Right ventricle myocardium superior (tissue), 1 donor: ENCODE results near the gene GRID1. TPM values are rescaled to one million over a fixed set of nuclear protein-coding genes. Genes with fewer than 3 reads are reported as not detected.

Source experiments
- ATAC-seq: fragments of 200-7000 bp; cut with Tn5 transposase; one replicate; pipeline ENCODE4 v1.9.1; 2020; ENCODE audit warnings: mild to moderate bottlenecking; ENCODE audit not compliant: poor library complexity
- DNase-seq: peaks from one replicate; pipeline ENCODE4 v3.0.0-alpha.2; 2020
- intact Hi-C: fragments of 100-400 bp; cut with DNase I; formaldehyde crosslinking; loops from one replicate; pipeline ENCODE4 v1.11.2; 2022
- total RNA-seq: library from RNA; stranded (reverse); fragmentation: NEBNext Ultra II Directional; extraction: Animal tissue kit (Norgen Biotek cat#: 25700); gene quantifications from one replicate; pipeline ENCODE4 v1.2.1, GENCODE V29; 2021
- donor health status: DM: no; HTN: yes; CAD: no; lungs with severe emphysema.

Gene GRID1
- total RNA-seq, 1 donor from 2014 or later, result 1.1 TPM

- intact Hi-C loops, result no loop called here
- DNase-seq, result no peak
- ATAC-seq, result no peak
Measured at GRCh38 chr10:86218842-86219241, 147.8 kb downstream of the GRID1 start.

- intact Hi-C loops, result no loop called here
- ATAC-seq (no peak), DNase-seq (no peak)
Measured at GRCh38 chr10:86218160-86218559, 148.4 kb downstream of the GRID1 start.

GRCh38 chr10:86217371-86218080 is 149.1 kb downstream of the GRID1 start:
- intact Hi-C loops, result no loop called here
- DNase-seq (no peak), ATAC-seq (no peak)

GRCh38 chr10:86216886-86217285 is 149.7 kb downstream of the GRID1 start:
- DNase-seq (no peak), ATAC-seq (no peak)
- intact Hi-C loops, result no loop called here

GRCh38 chr10:86215712-86216111 is 150.9 kb downstream of the GRID1 start:
- intact Hi-C loops, result no loop called here
- no peak for ATAC-seq
- DNase-seq, result no peak

GRCh38 chr10:86215046-86215445 is 151.5 kb downstream of the GRID1 start:
- intact Hi-C loops, result no loop called here
- no peak for ATAC-seq

GRCh38 chr10:86213148-86213547 is 153.4 kb downstream of the GRID1 start:
- DNase-seq (no peak), ATAC-seq (no peak)
- intact Hi-C loops, result no loop called here

More at GRCh38 chr10:86215046-86215445, 151.5 kb downstream of the GRID1 start:
- no peak for DNase-seq

GRCh38 chr10:86212391-86212700 is 154.2 kb downstream of the GRID1 start:
- intact Hi-C loops, result no loop called here
- ATAC-seq (no peak), DNase-seq (no peak)

- ATAC-seq (no peak), DNase-seq (no peak)
- intact Hi-C loops, result no loop called here
Measured at GRCh38 chr10:86211691-86212390, 154.8 kb downstream of the GRID1 start.

GRCh38 chr10:86210416-86210815 is 156.2 kb downstream of the GRID1 start:
- DNase-seq, result no peak
- intact Hi-C loops, result no loop called here

GRCh38 chr10:86209726-86210125 is 156.9 kb downstream of the GRID1 start:
- DNase-seq, result no peak
- intact Hi-C loops, result no loop called here
- no peak for ATAC-seq

More at GRCh38 chr10:86210416-86210815, 156.2 kb downstream of the GRID1 start:
- no peak for ATAC-seq

- intact Hi-C loops, result no loop called here
- ATAC-seq (no peak), DNase-seq (no peak)
Measured at GRCh38 chr10:86207226-86207625, 159.4 kb downstream of the GRID1 start.

GRCh38 chr10:86206240-86206579 is 160.4 kb downstream of the GRID1 start:
- no peak for ATAC-seq

GRCh38 chr10:86205306-86206239 is 161.0 kb downstream of the GRID1 start:
- no peak for ATAC-seq
- intact Hi-C loops, result no loop called here
- DNase-seq, result no peak

More at GRCh38 chr10:86206240-86206579, 160.4 kb downstream of the GRID1 start:
- intact Hi-C loops, result no loop called here
- no peak for DNase-seq

- no peak for DNase-seq
- no peak for ATAC-seq
- intact Hi-C loops, result no loop called here
Measured at GRCh38 chr10:86204421-86205305, 161.9 kb downstream of the GRID1 start.

- DNase-seq, result no peak
- intact Hi-C loops, result no loop called here
- ATAC-seq, result no peak
Measured at GRCh38 chr10:86203162-86203905, 163.3 kb downstream of the GRID1 start.

- intact Hi-C loops, result no loop called here
- DNase-seq (no peak), ATAC-seq (no peak)
Measured at GRCh38 chr10:86202226-86202735, 164.3 kb downstream of the GRID1 start.

- intact Hi-C loops, result no loop called here
- DNase-seq (no peak), ATAC-seq (no peak)
Measured at GRCh38 chr10:86200867-86201266, 165.7 kb downstream of the GRID1 start.
